ENCODE data around the gene USH2A. TPM values are rescaled to one million over a fixed set of nuclear protein-coding genes. Genes with fewer than 3 reads are reported as not detected.

Gene USH2A
- total and polyA plus RNA-seq, 5 experiments from 2014 or later, result not detected

GRCh38 chr1:215825056-215825455 is 598.2 kb downstream of the USH2A start:
- Mint-ChIP-seq H3K36me3 (peaks cover 0 to 6% (median 0%) of the 10 kb centered on the region in 3 donors), H3K27me3 (no peaks in the 10 kb centered on the region), H3K4me3 (no peak overlapping the region), H3K9me3 (peaks cover 10 to 33% (median 22%) of the 10 kb centered on the region in 9 donors), H3K4me1 (no peaks in the 10 kb centered on the region), H3K27ac (no peak overlapping the region)
- POLR2A ChIA-PET, result no interaction called here
- ATAC-seq (no peak), DNase-seq (no peak)

GRCh38 chr1:215824245-215824644 is 599.0 kb downstream of the USH2A start:
- no peak overlapping the region for H3K27ac Mint-ChIP-seq
- DNase-seq, result no peak
- no peaks in the 10 kb centered on the region for H3K27me3 Mint-ChIP-seq
- peaks cover 8 to 29% (median 22%) of the 10 kb centered on the region in 9 donors for H3K9me3 Mint-ChIP-seq
- POLR2A ChIA-PET, result no interaction called here
- no peaks in the 10 kb centered on the region for H3K4me1 Mint-ChIP-seq
- H3K4me3 Mint-ChIP-seq, result no peak overlapping the region
- peaks cover 0 to 6% (median 0%) of the 10 kb centered on the region in 3 donors for H3K36me3 Mint-ChIP-seq
- no peak for ATAC-seq

DNA sequence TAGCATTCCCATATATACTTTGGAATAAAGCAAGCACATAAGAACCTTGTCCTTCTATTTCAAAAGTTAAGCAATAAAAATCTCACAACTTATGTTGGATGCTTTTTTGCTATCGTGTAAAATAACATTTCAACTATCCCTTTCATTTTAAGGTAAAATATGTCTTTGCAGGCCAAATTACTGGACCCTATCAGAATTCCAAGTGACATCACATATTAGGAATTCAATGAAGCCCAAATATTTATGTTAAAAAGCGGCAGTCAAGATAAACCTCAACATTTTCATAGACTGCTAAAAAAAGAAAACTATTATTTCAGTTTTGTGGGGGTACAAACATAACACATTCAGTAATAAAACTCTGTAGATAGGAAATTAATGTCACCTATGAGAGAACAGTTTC is 604.1 kb downstream of the USH2A start:
- DNase-seq (no peak), ATAC-seq (no peak)
- Mint-ChIP-seq H3K36me3 (no peaks in the 10 kb centered on the region), H3K4me3 (no peak overlapping the region), H3K27ac (no peak overlapping the region), H3K9me3 (peaks cover 6 to 22% (median 13%) of the 10 kb centered on the region in 9 donors), H3K4me1 (no peaks in the 10 kb centered on the region), H3K27me3 (no peaks in the 10 kb centered on the region)
- POLR2A ChIA-PET, result no interaction called here

- no peak for ATAC-seq
- POLR2A ChIA-PET, result no interaction called here
- H3K27me3 Mint-ChIP-seq, result no peaks in the 10 kb centered on the region
- DNase-seq, result no peak
- no peaks in the 10 kb centered on the region for H3K4me1 Mint-ChIP-seq
- peaks cover 0 to 10% (median 0%) of the 10 kb centered on the region in 3 donors for H3K36me3 Mint-ChIP-seq
- H3K4me3 Mint-ChIP-seq, result no peak overlapping the region
- no peak overlapping the region for H3K27ac Mint-ChIP-seq
- H3K9me3 Mint-ChIP-seq, result peaks cover 8 to 39% (median 20%) of the 10 kb centered on the region in 9 donors
Measured at GRCh38 chr1:215807911-215808436, 615.3 kb downstream of the USH2A start.

DNA sequence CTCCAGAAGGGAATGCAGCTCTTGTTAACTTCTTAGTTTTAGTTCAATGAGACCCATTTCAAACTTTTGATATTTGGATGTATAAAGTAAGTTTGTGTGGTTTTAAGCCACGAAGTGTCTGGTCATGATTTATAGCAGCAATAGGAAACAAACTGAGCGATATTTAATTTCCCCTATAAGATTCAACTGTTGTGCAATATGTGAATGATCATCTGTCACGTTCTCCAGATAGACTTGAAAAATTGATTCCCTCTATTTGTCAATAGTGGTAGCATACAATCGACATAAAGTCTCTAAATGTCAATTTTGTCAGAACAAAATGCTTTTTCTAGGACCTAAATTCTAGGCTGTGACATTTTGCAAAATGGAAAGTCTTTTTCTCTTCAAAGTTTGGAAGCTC is 616.0 kb downstream of the USH2A start:
- Mint-ChIP-seq H3K9me3 (peaks cover under 1 to 34% (median 16%) of the 10 kb centered on the region in 9 donors), H3K36me3 (peaks cover 0 to 4% (median 0%) of the 10 kb centered on the region in 3 donors), H3K27me3 (no peaks in the 10 kb centered on the region), H3K27ac (no peak overlapping the region), H3K4me3 (no peak overlapping the region), H3K4me1 (no peaks in the 10 kb centered on the region)
- POLR2A ChIA-PET, result no interaction called here
- ATAC-seq (no peak), DNase-seq (no peak)

- Mint-ChIP-seq H3K4me1 (no peaks in the 10 kb centered on the region), H3K4me3 (no peak overlapping the region), H3K27me3 (no peaks in the 10 kb centered on the region), H3K36me3 (no peaks in the 10 kb centered on the region), H3K27ac (no peak overlapping the region), H3K9me3 (peaks cover 2 to 24% (median 6%) of the 10 kb centered on the region in 9 donors)
- POLR2A ChIA-PET, result no interaction called here
- DNase-seq (no peak), ATAC-seq (no peak)
Measured at GRCh38 chr1:215797859-215798258, 625.4 kb downstream of the USH2A start.

- H3K27ac Mint-ChIP-seq, result no peak overlapping the region
- DNase-seq (no peak), ATAC-seq (no peak)
- no peaks in the 10 kb centered on the region for H3K36me3 Mint-ChIP-seq
- no peaks in the 10 kb centered on the region for H3K4me1 Mint-ChIP-seq
- no peaks in the 10 kb centered on the region for H3K27me3 Mint-ChIP-seq
- peaks cover 0 to 11% (median 3%) of the 10 kb centered on the region in 9 donors for H3K9me3 Mint-ChIP-seq
- POLR2A ChIA-PET, result no interaction called here
- no peak overlapping the region for H3K4me3 Mint-ChIP-seq
Measured at GRCh38 chr1:215794156-215794555, 629.1 kb downstream of the USH2A start.

GRCh38 chr1:215793180-215793579 is 630.1 kb downstream of the USH2A start:
- peaks cover 0 to 13% (median 3%) of the 10 kb centered on the region in 9 donors for H3K9me3 Mint-ChIP-seq
- no peaks in the 10 kb centered on the region for H3K27me3 Mint-ChIP-seq
- H3K27ac Mint-ChIP-seq, result no peak overlapping the region
- no peaks in the 10 kb centered on the region for H3K36me3 Mint-ChIP-seq
- no peaks in the 10 kb centered on the region for H3K4me1 Mint-ChIP-seq
- DNase-seq, result no peak
- ATAC-seq, result no peak
- POLR2A ChIA-PET, result no interaction called here
- no peak overlapping the region for H3K4me3 Mint-ChIP-seq

DNA sequence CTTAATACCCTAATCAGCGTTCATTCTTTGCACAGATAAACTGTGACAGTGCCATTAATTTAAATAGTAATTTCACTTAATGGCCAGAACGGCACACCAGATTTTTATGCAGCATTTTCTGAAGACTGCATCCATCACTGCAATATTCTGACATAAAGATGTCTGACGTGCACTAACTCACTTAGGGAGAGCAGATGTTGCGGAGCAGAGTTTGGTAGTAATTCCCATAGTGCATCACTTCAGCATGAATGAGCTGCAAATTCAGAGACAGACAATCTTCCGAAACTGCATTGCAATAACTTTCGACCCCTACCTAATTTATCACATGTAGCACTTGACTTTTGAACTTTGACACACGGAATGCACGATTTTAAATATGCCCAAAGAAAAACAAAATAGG is 630.8 kb downstream of the USH2A start:
- H3K27me3 Mint-ChIP-seq, result no peaks in the 10 kb centered on the region
- ATAC-seq, result no peak
- no peak for DNase-seq
- H3K9me3 Mint-ChIP-seq, result peaks cover 0 to 15% (median 1%) of the 10 kb centered on the region in 9 donors
- no peaks in the 10 kb centered on the region for H3K36me3 Mint-ChIP-seq
- no peak overlapping the region for H3K27ac Mint-ChIP-seq
- H3K4me1 Mint-ChIP-seq, result no peaks in the 10 kb centered on the region
- POLR2A ChIA-PET, result no interaction called here
- H3K4me3 Mint-ChIP-seq, result no peak overlapping the region

GRCh38 chr1:215789981-215790380 is 633.3 kb downstream of the USH2A start:
- Mint-ChIP-seq H3K36me3 (no peaks in the 10 kb centered on the region), H3K27me3 (no peaks in the 10 kb centered on the region), H3K4me3 (no peak overlapping the region), H3K4me1 (no peaks in the 10 kb centered on the region), H3K9me3 (peaks cover 0 to 15% (median under 1%) of the 10 kb centered on the region in 9 donors), H3K27ac (no peak overlapping the region)
- ATAC-seq (no peak), DNase-seq (no peak)
- POLR2A ChIA-PET, result no interaction called here

DNA sequence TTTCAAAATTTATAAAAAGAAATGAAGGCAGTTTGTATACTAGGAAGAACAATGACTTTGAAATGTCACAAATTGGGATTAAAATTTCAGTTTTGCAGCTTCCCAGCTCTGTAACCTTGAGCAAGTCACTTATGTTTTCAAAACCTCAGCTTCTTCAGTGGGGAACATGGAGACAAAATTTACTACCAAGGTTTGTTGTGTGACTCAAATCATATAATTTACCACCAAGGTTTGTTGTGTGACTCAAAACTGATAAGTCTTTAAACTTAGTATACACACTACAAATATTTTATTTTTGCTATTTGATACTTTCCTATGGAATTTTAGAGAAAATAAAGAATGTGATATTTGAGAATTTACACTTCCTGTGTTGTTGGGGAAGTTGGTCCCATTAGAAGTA is 636.3 kb downstream of the USH2A start:
- Mint-ChIP-seq H3K4me3 (no peak overlapping the region), H3K9me3 (peaks cover 0 to 15% (median 0%) of the 10 kb centered on the region in 9 donors), H3K27me3 (no peaks in the 10 kb centered on the region), H3K36me3 (no peaks in the 10 kb centered on the region), H3K4me1 (no peaks in the 10 kb centered on the region), H3K27ac (no peak overlapping the region)
- no peak for DNase-seq
- POLR2A ChIA-PET, result no interaction called here
- ATAC-seq, result no peak

DNA sequence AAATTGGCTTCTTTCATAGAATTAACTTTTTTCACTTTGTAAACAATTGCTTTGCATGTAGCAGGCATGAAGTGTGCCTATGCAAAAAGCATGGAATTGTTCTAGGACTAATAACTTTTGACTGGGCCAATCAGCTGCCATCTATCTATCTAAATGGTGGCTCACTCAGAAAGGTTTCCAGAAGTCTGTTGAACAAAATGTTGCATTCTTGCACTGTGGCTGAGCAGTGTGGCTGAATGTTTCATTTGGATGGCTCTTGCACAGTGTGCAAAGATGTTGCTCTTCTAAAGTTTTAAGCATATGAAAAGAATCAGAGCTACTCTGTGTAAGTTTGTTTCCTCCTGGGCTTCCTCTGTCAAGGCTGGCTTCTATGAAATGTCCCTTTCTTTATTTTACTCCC is 642.6 kb downstream of the USH2A start:
- H3K4me3 Mint-ChIP-seq, result no peak overlapping the region
- H3K4me1 Mint-ChIP-seq, result no peaks in the 10 kb centered on the region
- H3K27ac Mint-ChIP-seq, result no peak overlapping the region
- POLR2A ChIA-PET, result no interaction called here
- no peak for ATAC-seq
- H3K36me3 Mint-ChIP-seq, result no peaks in the 10 kb centered on the region
- no peak for DNase-seq
- no peaks in the 10 kb centered on the region for H3K27me3 Mint-ChIP-seq
- peaks cover 0 to 8% (median 0%) of the 10 kb centered on the region in 9 donors for H3K9me3 Mint-ChIP-seq

DNA sequence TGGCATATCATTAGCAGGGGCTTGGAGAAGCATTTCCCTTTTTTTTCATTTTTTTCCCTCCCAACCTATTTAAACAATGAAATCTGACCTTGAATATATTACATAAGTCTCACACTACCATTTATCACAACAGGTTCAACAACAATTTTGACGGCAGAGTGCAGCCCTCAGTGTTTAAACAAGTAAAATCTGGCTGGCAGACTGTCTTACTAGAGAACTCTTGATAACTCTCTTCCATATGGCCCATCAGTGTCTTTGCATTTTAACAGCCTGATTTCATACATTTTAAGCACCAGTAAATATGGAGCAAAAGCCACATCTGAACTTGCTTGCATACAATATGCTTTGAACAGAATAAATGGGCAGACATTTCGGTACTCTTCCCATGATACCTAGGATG is 643.1 kb downstream of the USH2A start:
- no peak overlapping the region for H3K4me3 Mint-ChIP-seq
- POLR2A ChIA-PET, result no interaction called here

GRCh38 chr1:215779729-215780128 is 643.5 kb downstream of the USH2A start:
- Mint-ChIP-seq H3K4me3 (no peak overlapping the region), H3K9me3 (peaks cover 0 to 8% (median 0%) of the 10 kb centered on the region in 9 donors), H3K4me1 (no peaks in the 10 kb centered on the region), H3K36me3 (no peaks in the 10 kb centered on the region), H3K27me3 (no peaks in the 10 kb centered on the region), H3K27ac (no peak overlapping the region)
- ATAC-seq, result no peak
- POLR2A ChIA-PET, result no interaction called here
- no peak for DNase-seq

More for the DNA sequence above, 643.1 kb downstream of the USH2A start:
- Mint-ChIP-seq H3K9me3 (peaks cover 0 to 8% (median 0%) of the 10 kb centered on the region in 9 donors), H3K36me3 (no peaks in the 10 kb centered on the region), H3K27me3 (no peaks in the 10 kb centered on the region), H3K4me1 (no peaks in the 10 kb centered on the region), H3K27ac (no peak overlapping the region)
- DNase-seq (no peak), ATAC-seq (no peak)

All from naive thymus-derived CD8-positive, alpha-beta T cell (primary cell).